ENCODE measurements around the gene CDK19. TPM values are rescaled to one million over a fixed set of nuclear protein-coding genes. Genes with fewer than 3 reads are reported as not detected.

CDK19 gene
- polyA plus RNA-seq, 5 donors, result 21.6 to 48.9 (median 46.3) TPM

DNA sequence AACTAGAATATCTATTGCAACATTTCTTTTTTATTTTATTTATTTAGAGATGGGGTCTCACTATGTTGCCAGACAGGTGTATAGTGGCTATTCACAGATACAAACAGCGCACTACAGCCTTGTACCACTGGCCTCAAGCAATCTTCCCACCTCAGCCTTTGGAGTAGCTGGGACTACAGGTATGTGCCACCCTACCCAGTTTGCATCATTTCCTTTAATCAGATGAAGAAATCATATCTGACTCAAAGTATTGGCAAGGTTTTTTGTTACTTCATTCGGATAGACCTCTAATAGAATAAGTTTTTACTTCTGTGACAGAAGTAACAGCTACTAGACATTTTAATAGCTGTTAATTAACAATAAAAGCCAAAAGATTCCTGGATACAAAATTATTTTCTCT is 153.9 kb downstream of the CDK19 start:
- DNase-seq, result no peak

- no peak for DNase-seq
Observed at GRCh38 chr6:110660066-110660655, 155.1 kb downstream of the CDK19 start.

DNA sequence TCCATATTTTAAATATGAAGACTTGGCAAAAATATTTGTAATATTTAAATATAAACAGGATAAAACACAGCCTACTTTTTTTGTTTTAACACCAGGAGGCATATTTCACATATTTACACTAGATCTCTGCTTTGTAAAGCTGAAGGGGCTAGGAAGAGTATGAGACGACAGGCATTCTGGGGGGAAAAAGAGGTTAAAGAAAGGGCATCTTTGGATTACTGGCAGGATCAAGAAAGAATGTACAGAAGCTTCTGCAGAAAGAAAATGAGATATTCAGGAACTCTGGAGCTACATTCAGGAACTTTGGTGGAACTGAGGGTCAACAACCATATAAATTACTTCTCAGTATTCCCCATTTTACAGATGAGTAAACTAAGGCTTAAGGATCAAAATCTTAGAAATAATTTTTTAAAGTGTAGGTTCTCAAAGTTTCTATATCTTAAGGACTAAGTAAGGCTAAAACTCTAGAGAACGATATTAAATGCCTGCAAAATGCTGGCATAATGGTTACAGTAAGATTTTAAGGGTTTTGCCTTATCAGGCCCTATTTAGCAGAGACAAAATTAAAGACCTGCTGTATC is 156.5 kb downstream of the CDK19 start:
- no peak for DNase-seq

GRCh38 chr6:110656492-110656891 is 158.8 kb downstream of the CDK19 start:
- DNase-seq, result no peak

DNA sequence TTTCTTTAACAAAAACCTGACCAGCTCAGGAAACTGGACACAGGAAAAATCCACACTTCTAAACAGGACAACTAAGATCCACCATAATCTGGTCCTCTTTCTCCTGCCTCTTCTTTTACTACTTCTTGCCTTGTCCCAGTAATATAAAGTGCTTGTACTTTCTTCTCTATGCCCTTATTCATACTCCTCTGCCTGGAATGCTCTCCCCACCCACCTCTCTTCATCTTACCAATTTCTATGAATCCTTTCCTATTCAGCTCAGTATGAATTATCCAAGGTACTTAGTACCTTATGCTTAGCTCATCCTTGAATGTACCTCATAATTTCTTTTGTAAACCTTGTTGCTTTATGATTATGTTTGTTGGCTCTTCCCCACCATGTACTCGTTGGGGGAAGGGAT is 159.4 kb downstream of the CDK19 start:
- no peak for DNase-seq

DNA sequence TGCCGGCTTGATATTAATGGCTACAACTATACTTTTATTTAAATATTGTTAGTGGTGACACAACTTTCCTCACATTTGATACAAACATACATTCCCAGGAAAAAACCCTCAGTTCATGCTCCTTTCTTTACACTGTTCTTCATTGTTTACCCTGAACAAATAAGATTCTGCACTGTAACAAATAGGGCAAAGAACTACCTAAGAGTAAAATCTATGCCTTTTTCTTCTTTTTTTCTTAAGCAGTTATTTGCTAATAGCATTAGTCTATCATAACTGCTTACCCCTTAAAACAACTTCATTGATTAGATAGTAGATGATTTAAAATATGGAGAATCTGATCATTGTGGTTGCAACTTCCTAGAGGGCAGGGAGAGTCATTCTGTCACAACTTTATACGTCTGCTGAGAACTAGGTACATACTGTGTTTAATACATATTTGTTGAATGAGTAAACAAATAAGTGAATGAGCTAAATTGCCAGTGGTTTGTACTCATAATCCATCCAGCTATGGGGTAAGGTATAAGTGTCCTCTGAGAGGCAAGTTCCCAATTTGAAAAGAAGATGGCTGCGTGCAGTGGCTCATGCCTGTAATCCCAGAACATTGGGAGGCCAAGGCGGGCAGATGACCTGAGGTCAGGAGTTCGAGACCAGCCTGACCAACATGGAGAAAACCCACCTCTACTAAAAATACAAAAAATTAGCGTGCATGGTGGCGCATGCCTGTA is 161.0 kb downstream of the CDK19 start:
- DNase-seq, result no peak

DNA sequence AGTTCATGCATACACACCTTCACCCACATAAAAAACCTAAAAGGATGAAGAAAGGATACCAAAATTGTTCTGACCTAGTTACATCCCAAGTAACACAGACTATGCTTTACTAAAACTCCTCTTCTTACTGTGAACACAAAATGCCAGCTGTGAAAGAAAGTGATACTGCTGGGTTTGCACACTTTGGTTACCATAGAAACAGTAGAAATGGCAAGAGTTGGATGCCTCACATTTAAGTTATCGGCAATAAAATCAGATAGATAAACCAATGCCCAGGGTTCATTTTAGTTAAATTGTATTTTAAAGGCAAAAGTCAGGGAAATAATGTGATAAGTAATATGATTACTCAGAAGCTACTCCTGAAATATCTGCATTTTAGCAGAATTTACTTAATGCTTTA is 161.9 kb downstream of the CDK19 start:
- DNase-seq, result no peak

DNA sequence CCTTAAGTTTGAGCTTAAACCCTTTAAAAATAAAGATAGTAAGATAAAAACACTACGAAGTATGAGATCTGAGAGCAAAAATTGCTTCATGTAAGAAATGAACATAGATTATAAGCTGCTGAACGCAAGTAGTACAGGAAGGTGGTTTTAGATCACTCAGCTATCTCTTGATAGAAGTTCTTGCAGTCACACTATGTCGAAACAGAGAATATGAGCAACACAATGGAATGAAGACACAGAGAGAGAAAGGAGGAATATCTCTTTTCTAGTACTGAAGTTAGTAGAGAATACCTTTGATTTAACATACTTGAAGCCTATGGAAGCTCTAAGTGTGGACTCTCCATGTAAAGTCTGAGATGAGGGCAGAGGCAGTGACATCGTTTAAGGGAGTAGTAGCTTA is 162.7 kb downstream of the CDK19 start:
- no peak for DNase-seq

- DNase-seq, result no peak
Observed at GRCh38 chr6:110650755-110651154, 164.5 kb downstream of the CDK19 start.

- DNase-seq, result no peak
Observed at GRCh38 chr6:110649704-110650103, 165.6 kb downstream of the CDK19 start.

DNA sequence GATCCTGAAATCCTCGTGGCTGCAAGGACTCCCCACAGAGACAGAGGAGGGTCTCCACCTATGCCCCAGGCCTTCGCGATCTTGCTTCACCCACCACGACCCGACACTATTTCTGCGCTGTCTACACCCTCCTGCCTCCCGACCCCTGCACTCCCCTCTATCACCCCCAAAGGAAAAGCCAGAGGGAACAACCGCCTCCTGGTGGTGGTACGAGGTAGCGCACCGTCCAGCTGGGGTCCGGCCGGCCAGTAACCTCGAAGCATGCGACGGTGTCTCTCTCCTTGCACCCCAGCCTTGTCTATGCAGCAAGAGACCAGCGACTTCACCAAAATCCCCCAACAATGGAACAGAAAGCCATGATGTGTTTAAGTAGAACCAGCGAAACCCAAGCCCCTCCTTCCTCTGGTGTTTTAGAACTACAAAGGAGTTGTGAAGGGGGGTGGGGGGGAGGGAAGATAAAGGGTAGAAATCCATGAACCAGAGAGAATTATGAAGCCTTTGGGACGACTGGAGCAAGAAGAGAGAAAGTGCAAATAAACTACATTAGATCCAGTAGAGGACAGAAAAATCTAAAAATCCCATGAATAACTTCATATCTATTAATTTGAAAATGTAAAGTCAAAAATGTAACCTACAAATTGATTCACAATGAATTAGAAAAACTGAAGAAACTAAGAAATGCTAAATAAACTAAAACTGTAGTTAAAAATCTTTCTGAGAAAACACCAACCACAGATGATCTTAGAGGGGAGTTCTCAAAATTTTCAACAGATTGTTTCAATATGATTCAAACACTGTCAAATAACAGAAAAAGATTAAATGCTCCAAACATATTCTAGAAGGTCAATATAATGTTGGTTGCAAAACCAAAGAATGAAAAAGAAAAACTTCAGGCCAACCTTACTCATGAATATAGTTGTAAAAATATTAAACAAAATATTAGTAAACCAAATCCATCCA is 168.0 kb downstream of the CDK19 start:
- DNase-seq, result no peak

DNA sequence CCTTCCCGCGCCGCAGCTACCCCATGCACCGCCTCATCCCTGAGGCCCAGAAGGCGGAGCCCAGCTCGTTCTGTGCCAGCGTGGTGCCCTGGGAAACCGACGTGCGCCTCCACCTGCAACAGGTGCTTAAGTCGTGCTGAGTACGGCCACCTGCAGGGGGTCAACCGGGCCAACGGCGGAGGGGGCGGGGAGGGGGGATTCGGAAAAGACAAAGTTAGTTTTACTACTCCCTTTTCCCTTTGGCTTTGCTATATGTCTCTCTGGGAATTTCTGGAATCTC is 168.9 kb downstream of the CDK19 start:
- no peak for DNase-seq

DNA sequence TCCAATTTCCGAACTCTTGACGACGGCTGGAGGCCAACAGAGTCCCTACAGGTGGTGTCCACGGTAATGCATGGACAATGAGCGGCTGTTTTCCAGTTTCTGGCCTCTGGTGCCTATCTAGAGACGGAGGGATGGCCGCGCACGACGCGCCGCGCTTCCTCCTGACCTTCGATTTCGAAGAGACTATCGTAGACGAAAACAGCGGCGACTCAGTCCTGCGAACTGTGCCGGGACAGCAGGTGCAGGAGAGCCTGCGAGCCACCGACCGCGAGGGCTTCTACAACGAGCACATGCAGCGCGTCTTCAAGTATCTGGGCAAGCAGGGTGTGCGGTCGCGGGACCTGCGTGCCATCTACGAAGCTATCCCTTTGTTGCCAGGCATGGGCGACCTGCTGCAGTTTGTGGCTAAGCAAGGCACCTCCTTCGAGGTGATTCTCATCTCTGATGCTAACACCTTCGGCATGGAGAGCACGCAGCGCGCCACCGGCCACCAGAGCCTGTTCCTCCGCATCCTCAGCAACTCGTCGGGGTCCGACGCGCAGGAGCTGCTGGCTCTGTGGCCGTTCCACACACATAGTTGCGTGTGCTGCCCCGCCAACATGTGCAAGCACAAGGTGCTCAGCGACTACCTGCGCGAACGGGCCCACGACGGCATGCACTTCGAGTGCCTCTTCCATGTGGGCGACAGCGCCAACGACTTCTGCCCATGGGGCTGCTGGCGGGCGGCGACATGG is 169.4 kb downstream of the CDK19 start:
- DNase-seq, result no peak

DNA sequence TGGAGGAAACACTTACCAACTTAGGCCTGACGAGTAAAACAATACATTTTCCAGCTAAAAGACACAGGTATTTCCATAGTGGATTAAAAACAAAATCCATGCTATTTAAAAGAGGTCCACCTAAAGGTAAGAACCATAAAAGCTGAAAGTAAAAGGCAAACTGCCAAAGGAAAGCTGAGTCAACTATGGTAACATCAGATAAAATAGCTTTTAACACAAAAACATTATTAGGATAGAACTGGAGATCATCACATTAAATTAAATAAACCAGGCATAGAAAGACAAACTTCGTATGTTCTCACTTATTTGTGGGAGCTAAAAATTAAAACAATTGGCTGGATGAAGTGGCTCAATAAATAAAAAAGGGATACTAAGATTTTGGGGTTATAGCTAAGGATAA is 172.1 kb downstream of the CDK19 start:
- DNase-seq, result no peak

- DNase-seq, result no peak
Observed at GRCh38 chr6:110642711-110643110, 172.6 kb downstream of the CDK19 start.

DNA sequence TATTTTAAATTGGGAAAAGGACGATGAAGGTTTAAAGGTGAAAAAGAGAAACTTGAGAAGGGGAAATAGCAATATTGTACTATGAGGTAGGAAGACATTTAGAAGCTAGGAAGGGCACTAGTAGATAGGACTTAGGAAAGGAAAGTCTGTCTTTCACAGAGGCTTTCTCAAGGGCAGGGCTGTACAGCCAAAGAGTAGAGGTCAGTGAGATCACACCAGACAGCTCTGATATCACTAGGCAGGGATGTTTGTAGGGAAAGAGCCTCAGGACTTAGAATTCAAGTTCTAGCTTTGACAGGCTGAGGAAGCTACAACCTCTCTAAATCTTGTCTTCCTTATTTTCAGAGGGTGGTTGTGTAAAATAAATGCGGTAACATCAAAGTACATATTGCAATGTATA is 178.5 kb downstream of the CDK19 start:
- no peak for DNase-seq

DNA sequence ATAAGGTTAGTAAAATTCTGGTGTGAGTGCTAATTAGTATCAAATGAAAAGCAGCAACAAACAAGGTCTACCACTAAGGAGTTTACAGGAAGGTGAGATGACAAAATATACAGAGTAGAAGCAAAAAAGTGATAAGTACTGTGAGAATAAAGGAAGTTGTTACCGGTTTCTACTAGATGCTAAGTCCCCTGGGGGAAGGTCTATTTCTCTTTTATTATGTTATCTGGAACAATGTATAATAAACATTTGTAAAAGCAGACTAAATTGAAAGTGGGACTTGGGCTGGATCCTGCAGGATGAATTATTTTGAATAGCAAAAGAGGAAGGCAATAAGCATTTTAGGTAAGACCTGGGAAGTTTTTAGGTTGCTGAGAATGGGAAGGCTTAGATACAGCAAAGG is 180.2 kb downstream of the CDK19 start:
- no peak for DNase-seq

GRCh38 chr6:110633731-110634213 is 181.5 kb downstream of the CDK19 start:
- DNase-seq, result no peak

DNA sequence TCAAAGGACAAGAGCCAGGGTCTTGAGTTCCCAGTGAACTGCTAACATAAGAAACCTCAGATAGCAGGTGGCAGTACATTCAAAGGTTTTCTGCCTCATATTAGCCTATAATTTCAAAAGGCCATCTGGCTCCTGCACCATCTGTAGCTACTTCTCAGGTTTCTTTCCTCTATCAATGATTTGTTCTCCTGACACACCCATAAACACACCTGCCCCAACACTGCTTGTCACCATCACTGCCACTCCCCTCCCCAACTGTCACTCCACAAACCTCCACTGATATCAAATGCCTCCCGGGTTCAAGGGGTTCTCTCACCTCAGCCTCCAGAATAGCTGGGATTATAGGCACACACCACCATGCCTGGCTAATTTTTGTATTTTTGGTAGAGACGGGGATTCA is 186.1 kb downstream of the CDK19 start:
- DNase-seq, result no peak

DNA sequence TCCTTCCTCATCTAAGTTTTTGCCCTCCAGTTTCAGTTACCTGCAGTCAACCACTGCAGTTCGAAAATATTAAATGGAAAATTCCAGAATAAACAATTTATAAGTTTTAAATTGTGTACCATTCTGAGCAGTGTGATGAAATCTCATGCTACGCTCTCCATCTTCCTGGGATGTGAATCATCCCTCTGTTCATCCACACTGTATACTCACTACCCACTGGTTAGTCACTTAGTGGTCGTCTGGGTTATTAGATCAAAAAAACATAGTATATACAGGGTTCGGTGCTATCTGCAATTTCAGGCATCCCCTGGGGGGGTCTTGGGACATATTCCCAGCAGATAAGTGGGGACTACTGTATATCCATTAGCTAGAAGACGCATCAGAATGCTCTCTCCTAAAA is 186.9 kb downstream of the CDK19 start:
- no peak for DNase-seq

GRCh38 chr6:110626442-110626841 is 188.8 kb downstream of the CDK19 start:
- DNase-seq, result no peak

- no peak for DNase-seq
Observed at GRCh38 chr6:110625883-110626282, 189.4 kb downstream of the CDK19 start.

All from right lung (tissue), 5 donors.